IPS DF 19.7 (cell line): ENCODE results near the gene CCL24.
"Not testable (repeated sequence)": the region's sequence is repeated elsewhere in the genome, so short reads cannot be mapped to it uniquely, and the experiment has no call there.

Experiments used
- DNase-seq: peaks from one replicate; pipeline ENCODE4 v3.0.0-alpha.2; 2013; ENCODE audit warnings: low read depth, low spot score

CCL24 gene

GRCh38 chr7:75783058-75783457, 30.5 kb downstream of the CCL24 start:
- not testable (repeated sequence) for DNase-seq

- DNase-seq = not testable (repeated sequence)
Measured at GRCh38 chr7:75780647-75781273, 32.8 kb downstream of the CCL24 start.

GRCh38 chr7:75779516-75779915, 34.1 kb downstream of the CCL24 start:
- not testable (repeated sequence) for DNase-seq

- DNase-seq = not testable (repeated sequence)
Measured at GRCh38 chr7:75779035-75779434, 34.6 kb downstream of the CCL24 start.

GRCh38 chr7:75776295-75776971, 37.2 kb downstream of the CCL24 start:
- DNase-seq = no peak

GRCh38 chr7:75773958-75774357, 39.6 kb downstream of the CCL24 start:
- DNase-seq = not testable (repeated sequence)

GRCh38 chr7:75772081-75773077, 41.2 kb downstream of the CCL24 start, which contains the start of gene CCL26:
Gene CCL26 (minus strand): TSS chr7:75772211. CDS start chr7:75772176, 35 bp downstream.
- no peak for DNase-seq

- no peak for DNase-seq
Measured at GRCh38 chr7:75771224-75771623, 42.4 kb downstream of the CCL24 start.

- no peak for DNase-seq
Measured at GRCh38 chr7:75762350-75762917, 51.2 kb downstream of the CCL24 start.

- not testable (repeated sequence) for DNase-seq
Measured at GRCh38 chr7:75761801-75762200, 51.8 kb downstream of the CCL24 start.
